HCT116 (cell line): ENCODE data around the gene MPV17. TPM values are rescaled to one million over a fixed set of nuclear protein-coding genes. Genes with fewer than 3 reads are reported as not detected.

ENCODE experiments used
- ATAC-seq: fragments of 200-7000 bp; cut with Tn5 transposase; 2 replicates; pipeline ENCODE4 v1.9.1; 2020; ENCODE audit warnings: mild to moderate bottlenecking, moderate library complexity
- BruUV-seq: library from RNA; stranded (reverse); fragments of 400-500 nt; replicated peaks from 2 replicates; lab custom pipeline; 2021; lab: Mats Ljungman, UMichigan
- CTCF ChIA-PET: fragments of 300-600 bp; sonication (Branson Sonifier 250); formaldehyde crosslinking; loops from one replicate; lab custom pipeline; 2021; ENCODE audit warnings: antibody characterized with exemption; lab: Charles Lee
- POLR2A ChIA-PET: fragments of 300-600, 350-600 bp; sonication (Branson Sonifier 250); formaldehyde crosslinking; loops from one replicate; lab custom pipeline; 2021; ENCODE audit warnings: antibody characterized with exemption; lab: Charles Lee
- RAD21 ChIA-PET, 2 experiments: fragments of 300-600 bp; sonication (Branson Sonifier 250); formaldehyde crosslinking; loops; one replicate each; lab custom pipeline; 2023; ENCODE audit warnings: low total read pairs in 2 of 2; ENCODE audit not compliant: uncharacterized antibody in 2 of 2, unreplicated experiment in 2 of 2, low non-redundant PET in 1 of 2; lab: Charles Lee
- DNase-seq: peaks from one replicate; pipeline ENCODE4 v3.0.0-alpha.2; 2010; ENCODE audit warnings: low read depth, low spot score
- H2AFZ ChIP-seq: fragments of 200-600 bp; shearing (Covaris generic), sonication (generic); 2 replicates; pipeline ENCODE4 v1.6.1; 2017; ENCODE audit warnings: low read depth, mixed run types, mixed read lengths, antibody characterized with exemption, low read length; ENCODE audit not compliant: poor library complexity, severe bottlenecking
- H3K27ac ChIP-seq: 2 replicates; pipeline ENCODE4 v1.5.1; 2012; ENCODE audit warnings: low read depth, low read length
- H3K27me3 ChIP-seq: fragments of 200-600 bp; sonication (generic); 2 replicates; pipeline ENCODE4 v1.6.1; 2016; ENCODE audit warnings: mixed run types, low read length, mixed read lengths; ENCODE audit not compliant: insufficient read depth
- H3K36me3 ChIP-seq, 2 experiments: fragments of 200-500 bp in 1 of 2; fragments of 200-600 bp in 1 of 2; sonication (Bioruptor generic) in 1 of 2; sonication (generic) in 1 of 2; 2 replicates each; pipeline versions ENCODE4 v1.5.1 to v1.6.1; 2014 to 2016; ENCODE audit warnings: low read length in 2 of 2, inconsistent platforms in 1 of 2, mixed read lengths in 1 of 2, mixed run types in 1 of 2; ENCODE audit not compliant: insufficient read depth in 2 of 2, control insufficient read depth in 1 of 2
- H3K4me1 ChIP-seq, 2 experiments: fragments of 200-600 bp in 1 of 2; sonication (generic) in 1 of 2; 2 replicates each; pipeline versions ENCODE4 v1.5.1 to v1.6.1; 2012 to 2017; ENCODE audit warnings: low read length in 2 of 2, inconsistent platforms in 1 of 2, mild to moderate bottlenecking in 1 of 2, mixed read lengths in 1 of 2, mixed run types in 1 of 2, moderate library complexity in 1 of 2; ENCODE audit not compliant: insufficient read depth in 2 of 2, control insufficient read depth in 1 of 2
- H3K4me2 ChIP-seq: fragments of 200-600 bp; sonication (generic); 2 replicates; pipeline ENCODE4 v1.6.1; 2017; ENCODE audit warnings: mixed run types, low read length, mixed read lengths
- H3K4me3 ChIP-seq, 2 experiments: fragments of 200-600 bp in 1 of 2; sonication (generic) in 1 of 2; replicated peaks in 1 of 2; 2 replicates each; pipeline ENCODE4 v1.5.1; 2011 to 2016; ENCODE audit warnings: low read length in 2 of 2, control low read depth in 1 of 2, low read depth in 1 of 2, mild to moderate bottlenecking in 1 of 2, mixed read lengths in 1 of 2, mixed run types in 1 of 2
- H3K79me2 ChIP-seq: fragments of 200-600 bp; sonication (generic); 2 replicates; pipeline ENCODE4 v1.6.1; 2017; ENCODE audit warnings: mild to moderate bottlenecking, mixed run types, low read length, moderate library complexity, mixed read lengths; ENCODE audit not compliant: insufficient read depth
- H3K9ac ChIP-seq: fragments of 200-600 bp; sonication (generic); 2 replicates; pipeline ENCODE4 v1.6.1; 2016; ENCODE audit warnings: low read length, mixed read lengths
- H3K9me2 ChIP-seq: fragments of 200-600 bp; sonication (generic), shearing (Covaris generic); 2 replicates; pipeline ENCODE4 v1.6.1; 2017; ENCODE audit warnings: mixed run types, mild to moderate bottlenecking, moderate library complexity; ENCODE audit not compliant: insufficient read depth
- H3K9me3 ChIP-seq, 2 experiments: fragments of 200-500 bp in 1 of 2; fragments of 200-600 bp in 1 of 2; sonication (Bioruptor generic) in 1 of 2; sonication (generic) in 1 of 2; 2 replicates each; pipeline ENCODE4 v1.6.1; 2014 to 2017; ENCODE audit warnings: low read length in 2 of 2, mixed read lengths in 2 of 2, inconsistent platforms in 1 of 2, low read depth in 1 of 2, mild to moderate bottlenecking in 1 of 2, mixed run types in 1 of 2, moderate library complexity in 1 of 2; ENCODE audit not compliant: control insufficient read depth in 1 of 2, insufficient read depth in 1 of 2
- H4K20me1 ChIP-seq: fragments of 200-600 bp; sonication (generic), shearing (Covaris generic); 2 replicates; pipeline ENCODE4 v1.6.1; 2017; ENCODE audit warnings: mixed run types, mild to moderate bottlenecking, moderate library complexity; ENCODE audit not compliant: insufficient read depth
- CEBPB ChIP-seq: IDR thresholded peaks from 2 replicates; pipeline ENCODE4 v1.6.1; 2012; ENCODE audit warnings: low read depth
- ELF1 ChIP-seq: IDR thresholded peaks from 2 replicates; pipeline ENCODE4 v1.6.1; 2012; ENCODE audit warnings: low read depth, borderline replicate concordance
- FOSL1 ChIP-seq: IDR thresholded peaks from 2 replicates; pipeline ENCODE4 v1.6.1; 2012; ENCODE audit warnings: low read depth
- POLR2AphosphoS5 ChIP-seq: IDR thresholded peaks from 2 replicates; pipeline ENCODE4 v1.6.1; 2011; ENCODE audit warnings: mild to moderate bottlenecking, low read depth, low read length, moderate library complexity
- SIN3A ChIP-seq: IDR thresholded peaks from 2 replicates; pipeline ENCODE4 v1.6.1; 2012; ENCODE audit warnings: low read depth
- YY1 ChIP-seq: IDR thresholded peaks from 2 replicates; pipeline ENCODE4 v1.6.1; 2011; ENCODE audit warnings: low read length, low read depth, moderate library complexity, mild to moderate bottlenecking; ENCODE audit not compliant: insufficient replicate concordance; ENCODE audit errors: extremely low read depth
- ZNF274 ChIP-seq: fragments of 200-500 bp; sonication (Bioruptor generic); IDR thresholded peaks from 2 replicates; pipeline ENCODE4 v1.6.1; 2014; ENCODE audit warnings: mild to moderate bottlenecking, low read depth, low read length, inconsistent platforms
- intact Hi-C: fragments of 100-400 bp; cut with micrococcal nuclease; formaldehyde crosslinking; loops from 2 replicates; pipeline ENCODE4 v1.10.0; 2022
- total RNA-seq: library from RNA; stranded (reverse); gene quantifications from one replicate; pipeline ENCODE4 v1.2.1, GENCODE V29; 2021; ENCODE audit not compliant: unreplicated experiment
- TF ChIP-seq, protein P1 (sequence below): IDR thresholded peaks from 2 replicates; pipeline ENCODE4 v1.6.1; 2012; ENCODE audit warnings: low read depth
- TF ChIP-seq, protein P2 (sequence below): IDR thresholded peaks from 2 replicates; pipeline ENCODE4 v1.6.1; 2012

Gene MPV17
- total RNA-seq, 1 experiment from 2014 or later: 55.4 TPM

DNA sequence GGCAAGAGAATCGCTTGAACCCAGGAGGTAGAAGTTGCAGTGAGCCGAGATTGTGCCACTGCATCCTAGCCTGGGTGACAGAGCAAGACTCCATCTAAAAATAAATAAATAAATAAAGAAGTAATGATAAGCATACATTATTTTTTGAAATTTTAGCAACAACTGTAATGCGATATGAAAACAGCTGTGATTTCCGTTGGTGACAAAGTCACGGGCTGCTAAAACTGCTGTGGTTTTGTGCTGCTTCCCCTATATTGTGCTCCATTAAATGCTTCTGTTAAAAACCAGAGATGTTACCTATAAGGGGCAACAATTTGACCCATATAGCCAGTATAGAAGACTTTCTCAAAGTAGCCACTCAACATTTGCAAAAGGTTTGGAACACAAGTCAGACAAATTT lies 32.3 kb downstream of the MPV17 start:
- Histone ChIP-seq H3K9me2 (no peaks in the 10 kb centered on the region), H3K4me1 (peaks cover 21 to 23% of the 10 kb centered on the region in 2 experiments), H2AFZ (no peak overlapping the region), H3K79me2 (no peaks in the 10 kb centered on the region), H3K4me2 (no peak overlapping the region), H3K9me3 (no peaks in the 10 kb centered on the region), H3K4me3 (no peak overlapping the region), H3K27me3 (no peaks in the 10 kb centered on the region), H3K36me3 (no peaks in the 10 kb centered on the region), H3K27ac (no peak overlapping the region), H3K9ac (no peak overlapping the region), H4K20me1 (no peaks in the 10 kb centered on the region)
- RAD21 ChIA-PET: no interaction called here
- POLR2A ChIA-PET: no interaction called here
- DNase-seq: no peak
- intact Hi-C loops: no loop called here
- TF ChIP-seq ZNF274 (no peak), ELF1 (no peak), CEBPB (no peak), YY1 (no peak), FOSL1 (no peak), SIN3A (no peak), POLR2AphosphoS5 (no peak)
- TF ChIP-seq, protein P1, sequence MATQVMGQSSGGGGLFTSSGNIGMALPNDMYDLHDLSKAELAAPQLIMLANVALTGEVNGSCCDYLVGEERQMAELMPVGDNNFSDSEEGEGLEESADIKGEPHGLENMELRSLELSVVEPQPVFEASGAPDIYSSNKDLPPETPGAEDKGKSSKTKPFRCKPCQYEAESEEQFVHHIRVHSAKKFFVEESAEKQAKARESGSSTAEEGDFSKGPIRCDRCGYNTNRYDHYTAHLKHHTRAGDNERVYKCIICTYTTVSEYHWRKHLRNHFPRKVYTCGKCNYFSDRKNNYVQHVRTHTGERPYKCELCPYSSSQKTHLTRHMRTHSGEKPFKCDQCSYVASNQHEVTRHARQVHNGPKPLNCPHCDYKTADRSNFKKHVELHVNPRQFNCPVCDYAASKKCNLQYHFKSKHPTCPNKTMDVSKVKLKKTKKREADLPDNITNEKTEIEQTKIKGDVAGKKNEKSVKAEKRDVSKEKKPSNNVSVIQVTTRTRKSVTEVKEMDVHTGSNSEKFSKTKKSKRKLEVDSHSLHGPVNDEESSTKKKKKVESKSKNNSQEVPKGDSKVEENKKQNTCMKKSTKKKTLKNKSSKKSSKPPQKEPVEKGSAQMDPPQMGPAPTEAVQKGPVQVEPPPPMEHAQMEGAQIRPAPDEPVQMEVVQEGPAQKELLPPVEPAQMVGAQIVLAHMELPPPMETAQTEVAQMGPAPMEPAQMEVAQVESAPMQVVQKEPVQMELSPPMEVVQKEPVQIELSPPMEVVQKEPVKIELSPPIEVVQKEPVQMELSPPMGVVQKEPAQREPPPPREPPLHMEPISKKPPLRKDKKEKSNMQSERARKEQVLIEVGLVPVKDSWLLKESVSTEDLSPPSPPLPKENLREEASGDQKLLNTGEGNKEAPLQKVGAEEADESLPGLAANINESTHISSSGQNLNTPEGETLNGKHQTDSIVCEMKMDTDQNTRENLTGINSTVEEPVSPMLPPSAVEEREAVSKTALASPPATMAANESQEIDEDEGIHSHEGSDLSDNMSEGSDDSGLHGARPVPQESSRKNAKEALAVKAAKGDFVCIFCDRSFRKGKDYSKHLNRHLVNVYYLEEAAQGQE: no peak
- TF ChIP-seq, protein P2, sequence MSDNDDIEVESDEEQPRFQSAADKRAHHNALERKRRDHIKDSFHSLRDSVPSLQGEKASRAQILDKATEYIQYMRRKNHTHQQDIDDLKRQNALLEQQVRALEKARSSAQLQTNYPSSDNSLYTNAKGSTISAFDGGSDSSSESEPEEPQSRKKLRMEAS: no peak
- CTCF ChIA-PET: interaction anchor here (1.1 to 3.9 kb wide), 3 partner anchors 10 to 13 kb away, joined by 3 to 50 read pairs (median 39); partner anchors contain the start of gene TRIM54
- no TSS peak for BruUV-seq
- no peak for ATAC-seq
